HG02938 (cell line): ENCODE results near the gene GCM1.

Experiments used
- ATAC-seq: cut with Tn5 transposase; IDR thresholded peaks from one replicate; pipeline ENCODE4 v1.9.1; 2021; ENCODE audit warnings: mild to moderate bottlenecking, moderate library complexity; ENCODE audit not compliant: unreplicated experiment

The GCM1 gene

DNA sequence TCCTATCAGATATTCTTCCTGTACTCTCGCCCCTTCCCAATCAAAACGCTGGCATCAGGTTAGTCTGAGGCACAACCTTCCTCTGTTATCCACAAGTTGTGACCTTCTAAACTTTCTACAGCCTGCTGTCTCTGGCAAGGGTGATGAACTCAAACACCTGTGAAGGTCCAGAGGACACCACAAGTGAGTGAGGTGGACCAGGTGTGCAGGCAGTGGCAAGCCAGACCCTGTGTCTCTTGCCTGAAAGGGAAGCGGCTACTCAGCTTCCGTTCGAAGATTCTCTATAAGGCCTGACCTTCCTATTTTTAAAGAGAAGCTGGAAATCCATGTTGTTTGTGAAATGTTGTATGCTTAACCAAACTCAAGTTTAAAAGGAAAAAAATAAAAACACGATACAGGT, 36.8 kb downstream of the GCM1 start:
- no peak for ATAC-seq

DNA sequence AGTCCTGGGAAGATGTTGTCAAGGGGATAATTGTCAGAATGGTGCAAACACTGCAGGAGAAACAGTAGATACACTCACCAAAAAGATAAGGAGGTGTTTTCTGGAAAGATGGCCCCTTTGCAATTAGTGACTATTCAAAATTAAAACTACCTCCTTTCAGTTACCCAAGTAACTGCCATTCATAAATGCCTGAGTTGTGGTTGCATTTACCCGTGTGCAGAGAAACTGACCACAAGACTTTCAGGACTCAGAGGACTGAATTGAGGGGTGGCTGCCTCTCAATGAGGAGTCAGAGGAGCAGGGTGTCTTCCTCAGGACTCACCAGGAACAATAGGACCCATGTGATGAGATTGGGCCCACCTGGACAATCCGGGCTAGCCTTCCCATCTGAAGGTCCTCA, 39.0 kb downstream of the GCM1 start:
- peak; percentile 90 for ATAC-seq

DNA sequence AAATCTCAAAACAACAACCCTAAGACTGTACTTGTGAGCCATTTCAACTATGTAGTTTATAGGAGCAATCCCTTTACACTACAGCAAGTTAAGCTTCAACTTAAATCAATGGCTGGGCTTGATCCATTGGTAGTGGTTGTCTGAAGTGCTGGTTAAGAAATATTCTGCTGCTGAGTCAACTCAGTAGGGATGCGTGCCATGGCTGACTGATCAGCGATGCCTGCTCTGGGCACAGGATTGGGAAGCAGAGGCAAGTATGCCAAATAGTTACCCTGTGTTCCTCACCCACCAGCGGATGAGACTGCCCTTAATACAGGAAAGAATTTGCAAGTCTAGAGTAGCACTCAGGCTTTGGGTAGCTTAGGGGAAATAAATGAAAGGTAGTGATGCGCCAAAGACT, 41.5 kb downstream of the GCM1 start:
- no peak for ATAC-seq

DNA sequence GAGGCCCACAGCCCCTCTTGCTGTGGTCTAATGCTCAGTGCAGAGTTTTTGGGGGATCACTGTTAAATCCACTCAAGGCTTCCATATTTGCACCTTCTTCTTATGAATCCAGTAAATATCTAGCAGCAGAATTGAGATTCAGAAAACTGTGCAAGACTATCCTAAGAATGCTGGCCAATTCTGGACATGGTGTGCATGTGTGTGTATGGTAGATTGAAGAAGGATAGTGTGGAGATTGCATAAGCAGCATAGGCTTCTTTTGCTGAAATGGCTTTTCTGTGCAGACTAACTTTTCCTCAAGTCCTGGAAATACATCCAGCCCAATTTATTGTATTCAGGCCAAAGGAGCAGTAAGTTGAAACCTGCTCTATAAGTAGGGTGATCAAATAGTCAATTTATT, 43.7 kb downstream of the GCM1 start:
- no peak for ATAC-seq

DNA sequence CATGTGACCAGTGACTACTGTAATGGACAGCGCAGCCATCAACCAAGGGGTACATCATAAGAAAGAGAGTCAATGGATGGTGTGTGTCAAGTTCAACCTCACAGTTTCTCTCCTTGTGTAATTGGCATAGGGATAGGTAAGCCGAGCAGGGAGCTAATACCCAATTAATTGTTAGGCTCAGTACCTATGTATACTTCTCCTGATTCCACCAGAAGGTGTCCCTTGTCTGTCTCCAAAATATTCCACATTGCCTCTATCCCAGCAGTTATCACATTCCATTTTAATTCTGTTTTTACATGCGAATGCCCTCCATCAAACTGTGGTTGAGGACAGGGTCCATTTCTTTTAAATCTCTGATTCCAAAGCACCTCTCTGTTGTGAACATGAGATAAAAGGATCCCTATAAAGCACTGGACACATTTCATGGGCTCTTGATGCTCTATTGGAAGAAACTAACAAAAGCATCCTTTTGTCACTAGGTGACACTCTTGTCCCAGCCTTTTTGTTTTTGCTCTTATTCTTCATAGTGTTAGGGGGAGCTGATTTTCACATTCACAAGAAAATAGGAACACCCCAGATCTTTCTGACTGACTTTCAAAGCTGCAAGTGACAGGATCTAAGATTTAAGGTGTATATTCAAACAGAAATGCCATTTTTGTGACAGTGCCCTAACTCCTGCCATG, 44.5 kb downstream of the GCM1 start:
- no peak for ATAC-seq

DNA sequence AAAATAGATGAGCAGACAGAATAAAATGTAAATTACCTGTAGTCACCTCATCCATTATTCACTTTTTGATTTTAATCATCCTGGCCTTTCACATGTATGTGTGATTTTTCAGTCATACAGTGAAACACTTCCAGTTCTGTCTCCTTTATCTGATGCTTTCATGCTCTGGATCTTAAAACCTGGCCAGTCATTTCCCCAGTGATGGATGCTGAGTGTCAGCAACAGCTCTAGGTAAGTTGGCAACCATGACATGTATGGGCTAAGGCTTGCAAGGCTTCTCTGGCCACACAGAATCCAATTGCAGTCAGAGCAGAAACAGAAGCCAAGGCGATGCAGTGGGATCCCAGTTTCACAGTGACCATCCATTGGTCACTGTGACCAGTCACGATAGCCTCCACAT, 47.6 kb downstream of the GCM1 start:
- ATAC-seq: no peak

DNA sequence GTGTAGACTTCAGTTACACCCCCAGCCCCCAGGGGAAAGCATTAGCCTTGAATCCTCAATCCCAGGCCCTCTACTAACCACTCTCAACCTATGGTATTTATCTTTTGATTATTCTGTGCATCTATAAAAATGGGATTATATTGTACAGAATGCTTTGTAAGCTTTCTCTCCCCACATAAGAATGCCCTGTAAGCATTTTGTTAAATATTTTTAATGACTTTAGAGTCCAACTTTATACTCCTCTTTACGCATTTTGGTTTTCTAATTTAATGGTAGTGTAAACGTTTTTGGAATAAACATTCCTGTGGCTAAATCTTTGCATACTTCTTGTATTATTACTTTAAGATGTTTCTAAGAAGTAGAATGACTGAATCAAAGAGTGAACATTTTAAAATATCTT, 48.1 kb downstream of the GCM1 start:
- ATAC-seq: no peak

DNA sequence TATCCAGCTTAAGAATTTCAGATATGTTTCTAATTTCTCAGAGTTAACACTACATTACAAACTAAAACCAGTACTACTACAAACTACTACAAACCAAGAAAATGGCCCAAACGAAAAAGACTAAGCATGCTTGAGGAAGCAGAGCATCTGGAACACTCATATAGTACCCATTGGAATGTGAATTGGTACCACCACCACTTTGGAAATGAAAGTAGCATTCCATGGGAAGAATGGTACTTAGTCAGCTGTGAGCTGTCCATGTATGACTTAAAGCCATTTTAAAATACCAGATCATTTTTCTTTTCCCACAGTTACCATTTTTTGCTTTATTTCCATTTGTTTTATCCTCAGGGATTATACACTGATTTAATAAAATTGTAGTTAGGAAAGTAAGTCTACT, 52.9 kb downstream of the GCM1 start:
- ATAC-seq: no peak

DNA sequence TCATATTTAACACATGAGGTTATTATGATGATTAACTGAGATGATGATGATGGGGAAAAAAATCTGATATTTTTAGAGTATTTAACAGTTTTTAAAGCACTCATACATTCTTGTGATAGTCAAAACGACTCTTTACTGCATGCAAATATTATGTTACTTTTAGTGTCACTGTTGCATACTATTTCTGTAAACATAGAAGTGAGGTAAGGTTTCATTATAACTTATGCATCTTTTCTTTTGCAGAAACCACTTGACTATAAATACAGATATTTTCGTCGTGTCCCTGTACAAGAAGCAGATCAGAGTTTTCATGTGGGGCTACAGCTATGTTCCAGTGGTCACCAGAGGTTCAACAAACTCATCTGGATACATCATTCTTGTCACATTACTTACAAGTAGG, 53.4 kb downstream of the GCM1 start:
- no peak for ATAC-seq

DNA sequence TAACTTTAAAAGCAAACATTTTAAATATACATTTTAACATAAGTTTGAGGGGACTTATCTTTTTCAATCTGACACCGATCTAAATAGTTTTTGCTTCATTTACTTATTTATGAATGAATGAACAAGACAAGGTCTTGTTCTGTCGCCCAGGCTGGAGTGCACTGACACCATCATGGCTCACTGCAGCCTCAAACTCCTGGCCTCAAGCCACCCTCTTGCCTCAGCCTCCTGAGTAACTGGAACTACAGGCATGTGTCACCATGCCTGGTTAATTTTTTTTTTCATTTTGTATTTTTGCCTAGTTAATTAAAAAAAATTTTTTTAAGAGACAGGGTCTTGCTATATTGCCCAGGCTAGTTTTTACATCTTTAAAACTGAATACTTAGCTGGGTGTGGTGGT, 58.1 kb downstream of the GCM1 start:
- ATAC-seq: no peak

DNA sequence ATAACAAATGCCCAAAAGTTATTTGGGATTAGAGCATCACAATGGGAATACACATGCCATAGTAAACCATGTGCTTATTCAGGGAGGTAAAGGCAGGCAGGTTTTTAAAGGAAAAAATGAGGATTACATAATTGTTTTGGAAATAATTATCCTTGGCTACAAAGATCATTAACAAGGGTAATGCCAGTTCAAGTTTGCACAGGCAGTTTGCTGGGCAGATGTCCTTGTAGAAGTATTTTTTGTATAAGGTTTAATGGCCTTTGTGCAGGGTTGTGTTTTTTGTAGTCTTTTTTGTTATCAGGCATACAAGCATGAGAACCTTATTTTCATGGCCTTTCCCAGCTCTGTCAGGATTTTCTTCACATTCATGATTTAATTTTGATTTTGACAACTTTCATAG, 58.7 kb downstream of the GCM1 start:
- ATAC-seq: no peak

DNA sequence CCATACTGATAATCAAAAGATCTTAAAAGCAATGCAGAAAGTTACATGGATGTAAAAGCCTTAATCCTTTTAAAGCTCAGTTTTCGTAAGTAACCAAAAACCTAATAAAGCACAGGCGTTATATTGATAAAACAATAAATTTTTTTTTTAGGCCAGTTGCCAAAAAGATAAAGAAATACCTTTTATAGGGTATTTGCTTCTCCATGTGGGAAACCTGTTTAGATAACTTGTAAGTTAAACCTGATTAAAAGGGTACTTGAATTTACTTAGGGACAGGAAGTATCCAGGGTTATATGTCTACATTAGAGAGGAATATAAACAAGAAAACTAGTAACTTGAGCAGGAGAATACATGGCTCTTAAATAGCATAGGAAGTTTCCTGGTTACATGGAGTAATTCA, 62.3 kb downstream of the GCM1 start:
- ATAC-seq: no peak

DNA sequence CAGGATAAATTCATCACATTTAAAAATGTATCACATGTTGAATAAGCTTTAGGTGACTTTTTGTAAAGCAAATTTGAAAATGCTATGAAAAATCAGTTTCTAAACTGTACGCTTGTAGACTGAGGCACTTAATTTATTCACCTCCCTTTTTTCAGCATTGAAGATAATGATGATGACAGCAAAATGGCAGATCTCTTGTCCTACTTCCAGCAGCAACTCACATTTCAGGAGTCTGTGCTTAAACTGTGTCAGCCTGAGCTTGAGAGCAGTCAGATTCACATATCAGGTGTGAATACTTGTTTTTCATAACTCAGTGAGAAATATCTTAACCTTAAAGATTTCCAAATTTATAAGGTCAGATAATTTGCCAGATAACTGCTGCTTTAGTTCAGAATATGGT, 67.8 kb downstream of the GCM1 start:
- ATAC-seq: no peak
